Measurements from ENCODE around the gene CACNA1C. TPM values are rescaled to one million over a fixed set of nuclear protein-coding genes. Genes with fewer than 3 reads are reported as not detected.
A peak's percentile ranks its signal among the peaks of the same experiment; 100 is the strongest.

Gene CACNA1C
- total RNA-seq, 4 donors from 2014 or later = 5.2 to 12.9 (median 6.3) TPM

- H3K27ac ChIP-seq = no peak overlapping the region
- 52 to 56% methylated on average over 3 of the region's 3 CpGs for WGBS, 2 donors
- TF ChIP-seq POLR2A (IDR thresholded peaks at IDR 0.05) (no peak), CTCF (IDR thresholded peaks at IDR 0.05) (no peak), EP300 (IDR thresholded peaks at IDR 0.05) (no peak)
- no peaks in the 10 kb centered on the region for H3K9me3 ChIP-seq
- no peaks in the 10 kb centered on the region for H3K27me3 ChIP-seq
- no peaks in the 10 kb centered on the region for H3K36me3 ChIP-seq
- DNase-seq (ENCODE audit: low spot score in 2 of 2) = no peak
- peaks cover 0 to 14% (median 0%) of the 10 kb centered on the region in 4 donors for H3K4me1 ChIP-seq
- H3K4me3 ChIP-seq = no peak overlapping the region
Observed at GRCh38 chr12:2149091-2149490, 96.3 kb downstream of the CACNA1C start.

- 88% methylated on average over 3 of the region's 3 CpGs for WGBS, 2 donors
- Histone ChIP-seq H3K27ac (no peak overlapping the region), H3K36me3 (no peaks in the 10 kb centered on the region), H3K9me3 (no peaks in the 10 kb centered on the region), H3K4me1 (peaks cover 0 to 18% (median 0%) of the 10 kb centered on the region in 4 donors), H3K27me3 (no peaks in the 10 kb centered on the region), H3K4me3 (no peak overlapping the region)
- DNase-seq (ENCODE audit: low spot score in 2 of 2) = no peak
- TF ChIP-seq POLR2A (IDR thresholded peaks at IDR 0.05) = no peak
- no peak for TF ChIP-seq CTCF (IDR thresholded peaks at IDR 0.05)
- no peak for TF ChIP-seq EP300 (IDR thresholded peaks at IDR 0.05)
Observed at GRCh38 chr12:2150833-2151232, 98.0 kb downstream of the CACNA1C start.

GRCh38 chr12:2151391-2151790 lies 98.6 kb downstream of the CACNA1C start:
- Histone ChIP-seq H3K4me3 (no peak overlapping the region), H3K27me3 (no peaks in the 10 kb centered on the region), H3K9me3 (no peaks in the 10 kb centered on the region), H3K27ac (no peak overlapping the region), H3K4me1 (peaks cover 0 to 18% (median 0%) of the 10 kb centered on the region in 4 donors), H3K36me3 (no peaks in the 10 kb centered on the region)
- no peak for DNase-seq (ENCODE audit: low spot score in 2 of 2)
- WGBS, 2 donors = 46 to 55% methylated on average over 5 of the region's 5 CpGs
- no peak for TF ChIP-seq CTCF (IDR thresholded peaks at IDR 0.05)
- no peak for TF ChIP-seq POLR2A (IDR thresholded peaks at IDR 0.05)
- no peak for TF ChIP-seq EP300 (IDR thresholded peaks at IDR 0.05)

- TF ChIP-seq CTCF (IDR thresholded peaks at IDR 0.05) (no peak), EP300 (IDR thresholded peaks at IDR 0.05) (no peak)
- Histone ChIP-seq H3K4me3 (no peak overlapping the region), H3K27me3 (no peaks in the 10 kb centered on the region), H3K27ac (no peak overlapping the region), H3K36me3 (no peaks in the 10 kb centered on the region), H3K9me3 (no peaks in the 10 kb centered on the region), H3K4me1 (peaks cover 0 to 18% (median 0%) of the 10 kb centered on the region in 4 donors)
- no peak for DNase-seq (ENCODE audit: low spot score in 2 of 2)
- WGBS, 2 donors = 88 to 92% methylated on average over 5 of the region's 5 CpGs
Observed at GRCh38 chr12:2152134-2152533, 99.3 kb downstream of the CACNA1C start.

GRCh38 chr12:2154050-2154449 lies 101.3 kb downstream of the CACNA1C start:
- Histone ChIP-seq H3K4me1 (peaks cover 0 to 18% (median 0%) of the 10 kb centered on the region in 4 donors), H3K27ac (peak overlapping the region in 2 of 4 donors; percentile 34 to 64), H3K27me3 (no peaks in the 10 kb centered on the region), H3K4me3 (no peak overlapping the region), H3K9me3 (no peaks in the 10 kb centered on the region), H3K36me3 (no peaks in the 10 kb centered on the region)
- WGBS, 2 donors = 40 to 51% methylated on average over 9 of the region's 9 CpGs
- TF ChIP-seq EP300 (IDR thresholded peaks at IDR 0.05) = no peak
- TF ChIP-seq POLR2A (IDR thresholded peaks at IDR 0.05) = no peak
- no peak for TF ChIP-seq CTCF (IDR thresholded peaks at IDR 0.05)
- no peak for DNase-seq (ENCODE audit: low spot score in 2 of 2)

Data from tibial nerve (tissue), 4 donors.